ENCODE measurements around the gene TPO.

DNA sequence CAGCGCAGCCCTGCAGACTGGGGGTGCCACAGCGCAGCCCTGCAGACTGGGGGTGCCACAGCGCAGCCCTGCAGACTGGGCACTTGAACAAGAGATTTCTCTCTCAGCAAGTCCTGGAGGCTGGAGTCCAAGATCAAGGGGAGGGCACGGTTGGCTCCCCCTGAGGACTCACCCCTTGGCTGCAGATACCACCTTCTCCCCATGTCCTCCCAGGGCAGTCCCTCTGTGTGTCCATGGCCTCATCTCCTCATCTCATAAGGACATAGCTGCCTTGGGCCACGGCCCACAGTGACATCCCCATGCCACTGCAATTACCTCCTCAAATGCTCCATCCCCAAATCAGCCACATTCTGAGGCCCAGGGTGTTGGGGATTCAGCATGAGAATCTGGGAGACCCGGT, 98.2 kb downstream of the TPO start:
- TF ChIP-seq, protein P1, sequence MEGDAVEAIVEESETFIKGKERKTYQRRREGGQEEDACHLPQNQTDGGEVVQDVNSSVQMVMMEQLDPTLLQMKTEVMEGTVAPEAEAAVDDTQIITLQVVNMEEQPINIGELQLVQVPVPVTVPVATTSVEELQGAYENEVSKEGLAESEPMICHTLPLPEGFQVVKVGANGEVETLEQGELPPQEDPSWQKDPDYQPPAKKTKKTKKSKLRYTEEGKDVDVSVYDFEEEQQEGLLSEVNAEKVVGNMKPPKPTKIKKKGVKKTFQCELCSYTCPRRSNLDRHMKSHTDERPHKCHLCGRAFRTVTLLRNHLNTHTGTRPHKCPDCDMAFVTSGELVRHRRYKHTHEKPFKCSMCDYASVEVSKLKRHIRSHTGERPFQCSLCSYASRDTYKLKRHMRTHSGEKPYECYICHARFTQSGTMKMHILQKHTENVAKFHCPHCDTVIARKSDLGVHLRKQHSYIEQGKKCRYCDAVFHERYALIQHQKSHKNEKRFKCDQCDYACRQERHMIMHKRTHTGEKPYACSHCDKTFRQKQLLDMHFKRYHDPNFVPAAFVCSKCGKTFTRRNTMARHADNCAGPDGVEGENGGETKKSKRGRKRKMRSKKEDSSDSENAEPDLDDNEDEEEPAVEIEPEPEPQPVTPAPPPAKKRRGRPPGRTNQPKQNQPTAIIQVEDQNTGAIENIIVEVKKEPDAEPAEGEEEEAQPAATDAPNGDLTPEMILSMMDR (IDR thresholded peaks at IDR 0.05), result no peak
- no peak for TF ChIP-seq POLR2A (IDR thresholded peaks at IDR 0.05)

Measured in thyroid gland (tissue), 4 donors.